Ishikawa (cell line): ENCODE data around the gene HIBADH.

ENCODE experiments used
- CREB1 ChIP-seq: IDR thresholded peaks from 2 replicates; pipeline ENCODE4 v1.6.1; 2012; ENCODE audit warnings: low read depth
- EGR1 ChIP-seq: IDR thresholded peaks from 2 replicates; pipeline ENCODE4 v1.6.1; 2012
- FOXM1 ChIP-seq: IDR thresholded peaks from 2 replicates; pipeline ENCODE4 v1.6.1; 2012; ENCODE audit warnings: low read depth, borderline replicate concordance
- RAD21 ChIP-seq: IDR thresholded peaks from 2 replicates; pipeline ENCODE4 v1.6.1; 2012; ENCODE audit warnings: low read depth
- REST ChIP-seq: IDR thresholded peaks from 2 replicates; pipeline ENCODE4 v1.6.1; 2012; ENCODE audit warnings: low read depth, mild to moderate bottlenecking
- TCF12 ChIP-seq: IDR thresholded peaks from 2 replicates; pipeline ENCODE4 v1.6.1; 2012; ENCODE audit warnings: low read depth
- TEAD4 ChIP-seq: IDR thresholded peaks from 2 replicates; pipeline ENCODE4 v1.6.1; 2012
- YY1 ChIP-seq: IDR thresholded peaks from 2 replicates; pipeline ENCODE4 v1.6.1; 2012; ENCODE audit warnings: low read depth
- TF ChIP-seq, protein P1 (sequence below): IDR thresholded peaks from 2 replicates; pipeline ENCODE4 v1.6.1; 2012
- TF ChIP-seq, protein P2 (sequence below): IDR thresholded peaks from 2 replicates; pipeline ENCODE4 v1.6.1; 2012

DNA sequence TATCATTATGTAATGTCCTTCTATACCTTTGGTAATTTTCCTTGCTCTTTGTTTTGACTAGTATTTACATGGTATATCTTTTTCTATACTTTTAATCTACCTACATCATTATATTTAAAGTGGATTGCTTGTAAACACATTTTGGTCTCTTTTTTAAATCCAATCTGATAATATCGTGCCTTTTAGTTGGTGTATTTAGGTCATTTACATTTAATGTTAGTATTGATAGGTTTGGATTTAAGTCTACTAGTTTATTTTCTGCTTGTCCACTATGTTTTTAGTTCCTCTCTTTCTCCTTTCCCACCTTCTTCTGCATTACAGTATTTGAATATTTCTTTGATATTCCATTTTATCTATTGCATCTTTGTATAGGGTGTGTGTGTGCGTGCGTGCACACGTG lies 95.4 kb downstream of the HIBADH start:
- TF ChIP-seq YY1 (no peak), RAD21 (no peak), CREB1 (no peak), REST (no peak), EGR1 (no peak), TCF12 (no peak), FOXM1 (no peak), TEAD4 (no peak)
- TF ChIP-seq, protein P1, sequence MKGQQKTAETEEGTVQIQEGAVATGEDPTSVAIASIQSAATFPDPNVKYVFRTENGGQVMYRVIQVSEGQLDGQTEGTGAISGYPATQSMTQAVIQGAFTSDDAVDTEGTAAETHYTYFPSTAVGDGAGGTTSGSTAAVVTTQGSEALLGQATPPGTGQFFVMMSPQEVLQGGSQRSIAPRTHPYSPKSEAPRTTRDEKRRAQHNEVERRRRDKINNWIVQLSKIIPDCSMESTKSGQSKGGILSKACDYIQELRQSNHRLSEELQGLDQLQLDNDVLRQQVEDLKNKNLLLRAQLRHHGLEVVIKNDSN = no peak
- TF ChIP-seq, protein P2, sequence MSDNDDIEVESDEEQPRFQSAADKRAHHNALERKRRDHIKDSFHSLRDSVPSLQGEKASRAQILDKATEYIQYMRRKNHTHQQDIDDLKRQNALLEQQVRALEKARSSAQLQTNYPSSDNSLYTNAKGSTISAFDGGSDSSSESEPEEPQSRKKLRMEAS = no peak
